Stimulated activated naive B cell treated with anti-CD40 and anti-IgM and Interleukin-4, amounts not matched to agents 10 μg/mL and 1 μg/mL and 100 μg/mL, for 72 hours (primary cell): ENCODE data around the gene METTL4.
A peak's percentile ranks its signal among the peaks of the same experiment; 100 is the strongest.

Experiments used
- ATAC-seq, 2 donors: fragments of 150-1000 bp; cut with Tn5 transposase; replicated peaks; 2 replicates each; pipeline ENCODE4 v1.10.0; 2021; ENCODE audit warnings: moderate library complexity in 1 of 2
- DNase-seq: peaks from one replicate; pipeline ENCODE4 v3.0.0; 2021
- H3K27ac Mint-ChIP-seq: one replicate; pipeline ENCODE4 v1.8.0; 2022; ENCODE audit warnings: mild to moderate bottlenecking, mixed read lengths
- H3K27me3 Mint-ChIP-seq, 2 donors: one replicate each; pipeline ENCODE4 v1.8.0; 2022; ENCODE audit warnings: mixed read lengths in 2 of 2
- H3K36me3 Mint-ChIP-seq, 2 donors: one replicate each; pipeline ENCODE4 v1.8.0; 2022; ENCODE audit warnings: mixed read lengths in 2 of 2, mild to moderate bottlenecking in 1 of 2
- H3K4me1 Mint-ChIP-seq, 2 donors: one replicate each; pipeline ENCODE4 v1.8.0; 2022; ENCODE audit warnings: mixed read lengths in 2 of 2, mild to moderate bottlenecking in 1 of 2
- H3K4me3 Mint-ChIP-seq, 2 donors: one replicate each; pipeline ENCODE4 v1.8.0; 2022; ENCODE audit warnings: mild to moderate bottlenecking in 2 of 2, mixed read lengths in 2 of 2, moderate library complexity in 1 of 2
- H3K9me3 Mint-ChIP-seq, 2 donors: one replicate each; pipeline ENCODE4 v1.8.0; 2022; ENCODE audit warnings: mixed read lengths in 2 of 2, mild to moderate bottlenecking in 1 of 2

The METTL4 gene, protein sequence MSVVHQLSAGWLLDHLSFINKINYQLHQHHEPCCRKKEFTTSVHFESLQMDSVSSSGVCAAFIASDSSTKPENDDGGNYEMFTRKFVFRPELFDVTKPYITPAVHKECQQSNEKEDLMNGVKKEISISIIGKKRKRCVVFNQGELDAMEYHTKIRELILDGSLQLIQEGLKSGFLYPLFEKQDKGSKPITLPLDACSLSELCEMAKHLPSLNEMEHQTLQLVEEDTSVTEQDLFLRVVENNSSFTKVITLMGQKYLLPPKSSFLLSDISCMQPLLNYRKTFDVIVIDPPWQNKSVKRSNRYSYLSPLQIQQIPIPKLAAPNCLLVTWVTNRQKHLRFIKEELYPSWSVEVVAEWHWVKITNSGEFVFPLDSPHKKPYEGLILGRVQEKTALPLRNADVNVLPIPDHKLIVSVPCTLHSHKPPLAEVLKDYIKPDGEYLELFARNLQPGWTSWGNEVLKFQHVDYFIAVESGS

DNA sequence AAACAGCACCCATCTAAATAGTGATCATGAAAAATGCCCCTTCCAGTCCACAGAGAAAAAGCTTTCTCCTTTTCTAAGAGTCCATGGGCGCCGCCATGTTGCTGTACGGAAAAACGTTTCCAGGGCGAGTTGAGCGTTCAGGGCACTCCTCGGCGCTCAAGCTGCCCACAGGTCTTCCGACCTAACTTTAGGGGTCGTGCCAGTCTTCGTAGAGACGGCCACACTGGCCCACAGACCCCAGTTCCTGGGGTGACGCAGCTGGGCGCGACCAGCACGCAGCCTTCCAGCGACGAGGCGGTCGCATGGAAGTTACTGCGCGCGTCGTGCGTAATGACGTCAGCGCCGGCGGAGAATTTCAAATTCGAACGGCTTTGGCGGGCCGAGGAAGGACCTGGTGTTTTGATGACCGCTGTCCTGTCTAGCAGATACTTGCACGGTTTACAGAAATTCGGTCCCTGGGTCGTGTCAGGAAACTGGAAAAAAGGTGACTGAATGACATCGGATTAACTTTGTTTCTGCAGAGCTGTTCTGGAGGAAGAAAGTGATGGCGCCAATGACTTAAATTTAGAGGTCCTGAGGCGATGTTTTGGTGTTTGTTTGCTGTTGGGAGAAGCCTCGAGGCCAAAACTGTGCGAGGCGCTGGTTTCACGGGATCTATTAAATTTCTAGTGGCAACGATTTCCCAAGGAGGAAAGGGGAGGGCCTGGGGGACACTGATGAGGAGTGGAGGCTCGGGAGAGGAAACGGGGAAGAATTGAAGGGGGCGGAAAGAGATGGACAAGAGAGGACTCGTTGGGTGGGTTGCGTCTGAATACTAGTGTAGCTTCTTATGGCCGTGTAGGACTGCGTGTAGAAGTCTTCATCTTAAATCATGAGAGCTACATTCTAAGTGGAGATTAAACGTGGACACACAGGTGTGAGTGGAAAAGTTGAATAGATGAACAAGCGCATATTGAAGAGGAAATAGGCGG, at the start of gene METTL4, which contains the start of gene NDC80:
METTL4 (minus strand) TSS at position 306 of the 971 bp plus-strand sequence. CDS start 4,289 bp downstream, outside the sequence.
NDC80 (plus strand) TSS at position 358 of the 971 bp plus-strand sequence. CDS start 1,429 bp downstream, outside the sequence.
- H3K4me1 Mint-ChIP-seq = peaks cover 18 to 39% of the 10 kb centered on the region in 2 donors

DNA sequence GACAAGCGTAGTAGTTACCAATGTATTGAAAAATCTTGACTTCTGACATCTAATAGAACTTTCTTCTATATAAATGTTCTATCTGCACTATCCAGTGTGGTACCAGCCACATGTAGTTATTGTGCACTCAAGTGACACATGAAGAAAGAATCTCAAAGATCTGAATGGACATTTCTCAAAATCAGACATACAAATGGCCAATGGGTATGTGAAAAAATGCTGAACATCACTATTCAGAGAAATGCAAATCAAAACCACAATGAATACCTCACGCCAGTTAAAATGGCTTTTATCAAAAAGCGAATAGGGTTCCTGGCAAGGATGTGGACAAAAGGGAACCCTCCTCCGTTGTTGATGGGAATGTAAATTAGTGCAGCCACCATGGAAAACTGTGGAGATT, 46.7 kb upstream of the METTL4 start:
- no peak overlapping the region for H3K27ac Mint-ChIP-seq
- H3K9me3 Mint-ChIP-seq = peaks cover 0 to 2% of the 10 kb centered on the region in 2 donors
- peaks cover 3 to 8% of the 10 kb centered on the region in 2 donors for H3K36me3 Mint-ChIP-seq
- ATAC-seq (no peak), DNase-seq (no peak)
- no peak overlapping the region for H3K4me3 Mint-ChIP-seq
- no peaks in the 10 kb centered on the region for H3K4me1 Mint-ChIP-seq
- H3K27me3 Mint-ChIP-seq = no peaks in the 10 kb centered on the region

More for the DNA sequence above, at the start of gene METTL4, which contains the start of gene NDC80:
- Mint-ChIP-seq H3K9me3 (no peaks in the 10 kb centered on the region), H3K27ac (peak within 1 kb of the TSS; percentile 99), H3K4me3 (peak within 1 kb of the TSS; percentile 99), H3K27me3 (no peaks in the 10 kb centered on the region), H3K36me3 (peaks cover 5 to 7% of the 10 kb centered on the region in 2 donors)
- DNase-seq (peak; percentile 86), ATAC-seq (peak; percentile 92 to 94)

DNA sequence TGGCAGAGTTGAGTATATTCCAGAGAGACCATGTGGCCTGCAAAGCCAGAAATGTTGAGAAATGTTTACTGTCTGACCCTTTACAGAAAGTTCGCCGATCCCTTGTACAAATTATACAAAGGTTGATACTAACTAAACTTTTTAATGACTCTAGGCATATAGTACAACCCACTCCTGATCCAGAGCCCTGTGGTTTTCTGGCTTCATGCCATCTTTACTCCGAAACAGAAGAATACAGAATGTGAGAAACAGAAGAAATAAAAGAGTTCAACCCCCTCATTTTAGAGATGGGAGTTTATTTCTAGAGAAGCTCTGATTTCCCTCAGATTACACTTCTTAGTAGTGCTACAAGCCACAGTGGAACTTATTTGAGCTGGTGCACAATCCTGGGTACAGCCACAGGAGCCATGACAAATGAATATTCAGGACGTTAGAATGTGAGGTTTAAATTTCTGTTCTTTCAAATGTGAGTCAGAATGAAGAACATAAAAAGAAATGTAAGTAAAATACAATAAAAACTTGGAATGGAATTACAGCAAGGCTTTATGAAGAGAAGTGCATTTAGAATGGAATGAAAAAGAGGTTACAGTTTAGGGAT, 46.2 kb upstream of the METTL4 start:
- Mint-ChIP-seq H3K27me3 (no peaks in the 10 kb centered on the region), H3K4me3 (no peak overlapping the region), H3K4me1 (no peaks in the 10 kb centered on the region), H3K9me3 (peaks cover 0 to 2% of the 10 kb centered on the region in 2 donors), H3K27ac (no peak overlapping the region), H3K36me3 (peaks cover 3 to 8% of the 10 kb centered on the region in 2 donors)
- DNase-seq (no peak), ATAC-seq (no peak)

DNA sequence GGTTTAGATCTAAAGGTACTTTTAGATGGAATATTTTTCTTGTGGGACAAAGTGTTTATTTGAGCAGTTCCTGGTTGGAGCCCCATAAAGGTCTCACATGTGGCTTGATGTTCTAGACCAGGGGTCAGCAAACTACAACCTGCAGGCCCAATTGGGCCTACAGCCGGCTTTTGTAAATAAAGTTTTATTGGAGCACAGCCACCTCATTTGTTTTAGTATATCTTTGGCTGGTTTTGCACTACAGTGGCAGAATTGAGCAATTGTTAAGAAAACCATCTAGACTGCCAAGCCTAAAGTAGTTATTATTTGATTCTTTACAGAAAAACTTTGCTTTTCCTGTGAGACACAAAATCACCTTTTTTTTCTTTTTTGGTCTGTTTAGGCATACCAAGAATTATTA, 41.7 kb upstream of the METTL4 start:
- Mint-ChIP-seq H3K36me3 (peaks cover 3 to 10% of the 10 kb centered on the region in 2 donors), H3K27ac (no peak overlapping the region), H3K4me3 (no peak overlapping the region), H3K9me3 (peaks cover 0 to 2% of the 10 kb centered on the region in 2 donors), H3K27me3 (no peaks in the 10 kb centered on the region), H3K4me1 (no peaks in the 10 kb centered on the region)
- ATAC-seq (no peak), DNase-seq (no peak)

DNA sequence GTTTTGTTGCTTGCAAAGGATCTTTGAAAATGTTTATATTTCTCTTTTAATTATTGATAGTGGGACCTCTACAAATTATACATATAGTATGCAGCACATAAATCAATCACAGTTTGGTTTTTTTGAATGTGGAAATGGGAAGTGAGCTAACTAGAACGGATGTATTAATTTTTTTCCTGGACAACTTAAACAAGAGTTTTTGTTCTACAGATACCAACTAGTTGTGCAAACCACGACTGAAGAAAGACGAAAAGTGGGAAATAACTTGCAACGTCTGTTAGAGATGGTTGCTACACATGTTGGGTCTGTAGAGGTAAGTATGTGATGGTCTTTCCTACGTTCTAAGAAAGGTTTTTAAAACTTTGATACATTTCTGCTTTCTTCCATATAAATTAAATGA, 39.2 kb upstream of the METTL4 start:
- H3K9me3 Mint-ChIP-seq = peaks cover 0 to 2% of the 10 kb centered on the region in 2 donors
- no peaks in the 10 kb centered on the region for H3K27me3 Mint-ChIP-seq
- H3K27ac Mint-ChIP-seq = no peak overlapping the region
- no peak for ATAC-seq
- no peak overlapping the region for H3K4me3 Mint-ChIP-seq
- DNase-seq = no peak
- H3K36me3 Mint-ChIP-seq = peaks cover 3 to 10% of the 10 kb centered on the region in 2 donors
- peaks cover 0 to 1% of the 10 kb centered on the region in 2 donors for H3K4me1 Mint-ChIP-seq

DNA sequence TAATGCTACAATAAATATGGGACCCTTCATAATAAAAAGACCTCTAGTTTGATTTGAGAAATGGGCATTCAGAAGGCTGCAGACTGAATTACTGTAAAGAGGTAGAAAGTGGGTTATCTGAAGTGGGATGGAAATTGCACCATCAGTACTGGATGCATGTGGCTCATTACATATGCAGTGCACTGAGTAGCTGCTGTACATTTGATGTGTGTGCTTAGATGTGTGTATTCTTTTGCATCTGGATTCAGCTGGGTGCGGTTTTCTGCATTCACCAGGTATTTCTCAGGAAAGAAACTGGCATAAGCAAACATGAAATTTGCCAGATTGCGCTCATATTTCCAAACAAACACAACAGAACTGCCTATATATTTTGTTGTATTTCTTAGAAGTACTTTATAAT, 38.3 kb upstream of the METTL4 start:
- Mint-ChIP-seq H3K4me1 (peaks cover 0 to 5% of the 10 kb centered on the region in 2 donors), H3K36me3 (peaks cover 0 to 8% of the 10 kb centered on the region in 2 donors), H3K27ac (no peak overlapping the region), H3K27me3 (no peaks in the 10 kb centered on the region), H3K9me3 (peaks cover 0 to 4% of the 10 kb centered on the region in 2 donors), H3K4me3 (no peak overlapping the region)
- ATAC-seq = no peak
- no peak for DNase-seq

DNA sequence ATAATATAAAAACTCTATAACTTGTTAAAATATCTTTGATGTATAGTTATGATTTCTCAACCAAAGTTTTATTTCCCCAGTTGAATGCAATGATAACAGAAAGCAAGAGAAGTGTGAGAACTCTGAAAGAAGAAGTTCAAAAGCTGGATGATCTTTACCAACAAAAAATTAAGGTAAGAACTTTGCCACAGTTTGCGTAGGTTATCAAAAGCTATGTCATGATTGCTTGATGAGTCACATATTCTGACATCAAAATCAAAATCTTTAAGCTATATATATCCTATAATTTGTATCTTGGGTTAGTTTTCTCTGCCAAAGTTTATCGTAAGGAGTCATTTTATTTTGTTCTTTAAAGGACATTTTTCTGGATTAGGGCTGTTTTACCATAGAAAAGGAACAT, 35.0 kb upstream of the METTL4 start:
- no peaks in the 10 kb centered on the region for H3K27me3 Mint-ChIP-seq
- H3K36me3 Mint-ChIP-seq = peaks cover 0 to 4% of the 10 kb centered on the region in 2 donors
- H3K4me3 Mint-ChIP-seq = no peak overlapping the region
- peaks cover 0 to 7% of the 10 kb centered on the region in 2 donors for H3K4me1 Mint-ChIP-seq
- peak overlapping the region; percentile 67 for H3K27ac Mint-ChIP-seq
- DNase-seq (no peak), ATAC-seq (no peak)
- H3K9me3 Mint-ChIP-seq = peaks cover 0 to 4% of the 10 kb centered on the region in 2 donors

DNA sequence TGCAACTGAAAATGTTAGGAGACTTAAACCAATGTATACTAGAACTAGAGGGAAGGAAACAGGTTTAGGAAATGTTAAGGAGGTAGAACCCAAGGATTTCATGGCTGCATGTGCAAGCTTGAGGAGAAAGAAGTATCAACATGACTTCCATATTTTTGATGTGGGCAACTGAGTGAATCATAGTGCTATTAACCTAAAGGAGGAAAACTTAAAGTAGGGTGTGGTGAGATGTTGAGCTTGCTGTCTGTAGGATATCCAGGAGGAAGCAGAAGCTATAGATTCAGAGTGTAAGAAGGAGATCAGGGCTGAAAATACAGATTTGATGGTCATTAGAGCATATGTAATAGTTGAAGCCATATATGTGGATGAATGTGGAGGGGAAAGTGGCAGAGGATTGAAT, 31.5 kb upstream of the METTL4 start:
- Mint-ChIP-seq H3K27me3 (no peaks in the 10 kb centered on the region), H3K9me3 (peaks cover 0 to 4% of the 10 kb centered on the region in 2 donors), H3K4me3 (no peak overlapping the region), H3K4me1 (peaks cover 0 to 7% of the 10 kb centered on the region in 2 donors), H3K36me3 (peaks cover 0 to 4% of the 10 kb centered on the region in 2 donors), H3K27ac (no peak overlapping the region)
- DNase-seq (no peak), ATAC-seq (no peak)

DNA sequence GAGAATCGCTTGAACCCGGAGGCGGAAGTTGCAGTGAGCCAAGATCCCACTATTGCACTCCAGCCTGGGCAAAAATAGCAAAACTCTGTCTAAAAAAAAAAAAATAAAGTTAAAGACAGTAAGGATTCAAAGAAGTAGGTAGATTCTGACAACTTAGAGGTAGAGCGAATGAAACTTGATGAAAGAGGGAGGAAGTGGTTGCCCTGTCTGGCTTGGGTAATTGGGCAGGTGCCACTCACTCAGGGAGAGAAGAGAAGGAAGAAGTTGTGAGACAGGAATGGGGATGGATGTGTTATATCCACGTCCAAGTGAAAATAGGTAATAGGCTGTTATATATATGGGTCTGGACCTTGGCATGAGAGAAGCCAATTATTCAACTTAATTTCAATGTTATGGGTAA, 26.3 kb upstream of the METTL4 start:
- DNase-seq (no peak), ATAC-seq (no peak)
- Mint-ChIP-seq H3K9me3 (peaks cover 0 to 3% of the 10 kb centered on the region in 2 donors), H3K36me3 (peaks cover 3 to 7% of the 10 kb centered on the region in 2 donors), H3K4me3 (no peak overlapping the region), H3K27ac (no peak overlapping the region), H3K4me1 (peaks cover 0 to 4% of the 10 kb centered on the region in 2 donors), H3K27me3 (no peaks in the 10 kb centered on the region)

DNA sequence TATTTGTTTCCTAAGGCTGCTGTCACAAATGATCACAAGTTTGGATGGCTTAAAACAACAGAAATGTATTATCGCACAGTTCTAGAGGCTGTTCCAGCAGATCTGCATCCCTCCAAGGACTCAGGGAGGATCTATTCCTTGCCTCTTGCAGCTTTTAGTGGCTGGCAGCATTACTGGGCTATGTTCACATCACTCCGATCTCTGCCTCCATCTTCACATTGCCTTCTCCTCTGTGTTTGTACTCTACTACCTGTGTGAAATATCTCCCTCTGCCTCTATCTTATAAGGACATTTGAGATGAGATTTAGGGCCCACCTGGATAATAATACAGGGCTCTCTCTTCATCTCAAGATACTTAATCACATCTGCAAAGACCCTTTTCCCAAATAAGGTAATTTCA, 19.0 kb upstream of the METTL4 start:
- Mint-ChIP-seq H3K4me3 (no peak overlapping the region), H3K9me3 (no peaks in the 10 kb centered on the region), H3K27ac (peak overlapping the region; percentile 62), H3K4me1 (peaks cover 15 to 17% of the 10 kb centered on the region in 2 donors), H3K27me3 (no peaks in the 10 kb centered on the region), H3K36me3 (peaks cover 5 to 8% of the 10 kb centered on the region in 2 donors)
- DNase-seq (no peak), ATAC-seq (no peak)

DNA sequence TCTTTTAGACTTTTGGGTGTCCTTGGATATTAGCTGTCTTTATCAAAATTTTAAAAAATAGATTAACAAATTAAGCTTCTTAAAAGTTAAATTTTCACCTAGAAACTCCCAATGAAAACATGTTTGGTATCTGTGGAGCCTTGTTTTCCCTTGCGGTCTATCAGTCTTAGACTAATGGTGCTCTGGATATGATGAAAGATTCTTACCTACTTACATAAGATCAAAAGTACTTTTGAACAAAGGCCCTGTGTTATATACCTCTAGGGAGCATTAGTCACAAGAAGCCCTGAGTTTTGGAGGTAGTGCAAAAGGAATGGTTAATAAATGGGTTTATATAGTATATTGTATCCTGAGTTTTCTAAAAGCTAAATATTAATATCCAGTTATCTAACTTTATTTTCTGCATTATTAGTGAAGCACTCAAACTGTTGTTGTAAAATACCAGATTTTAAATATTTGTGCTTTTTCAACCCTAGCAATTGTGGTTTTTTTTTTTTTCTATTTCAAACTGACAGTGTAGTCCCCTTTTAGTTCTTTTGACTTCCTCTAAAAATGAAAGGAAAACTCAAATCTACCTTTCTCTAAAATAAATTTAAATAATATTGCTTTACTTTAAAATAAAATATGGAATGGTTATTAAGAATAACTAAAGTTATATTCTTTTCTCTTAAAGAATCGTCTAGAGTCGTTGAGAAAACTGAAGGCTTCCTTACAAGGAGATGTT, 18.2 kb upstream of the METTL4 start:
- Mint-ChIP-seq H3K4me1 (peaks cover 15 to 17% of the 10 kb centered on the region in 2 donors), H3K9me3 (no peaks in the 10 kb centered on the region), H3K36me3 (peaks cover 5 to 8% of the 10 kb centered on the region in 2 donors), H3K27ac (peak overlapping the region; percentile 62), H3K27me3 (no peaks in the 10 kb centered on the region), H3K4me3 (no peak overlapping the region)
- peak in 1 of 2 donors; percentile 34 for ATAC-seq
- no peak for DNase-seq

DNA sequence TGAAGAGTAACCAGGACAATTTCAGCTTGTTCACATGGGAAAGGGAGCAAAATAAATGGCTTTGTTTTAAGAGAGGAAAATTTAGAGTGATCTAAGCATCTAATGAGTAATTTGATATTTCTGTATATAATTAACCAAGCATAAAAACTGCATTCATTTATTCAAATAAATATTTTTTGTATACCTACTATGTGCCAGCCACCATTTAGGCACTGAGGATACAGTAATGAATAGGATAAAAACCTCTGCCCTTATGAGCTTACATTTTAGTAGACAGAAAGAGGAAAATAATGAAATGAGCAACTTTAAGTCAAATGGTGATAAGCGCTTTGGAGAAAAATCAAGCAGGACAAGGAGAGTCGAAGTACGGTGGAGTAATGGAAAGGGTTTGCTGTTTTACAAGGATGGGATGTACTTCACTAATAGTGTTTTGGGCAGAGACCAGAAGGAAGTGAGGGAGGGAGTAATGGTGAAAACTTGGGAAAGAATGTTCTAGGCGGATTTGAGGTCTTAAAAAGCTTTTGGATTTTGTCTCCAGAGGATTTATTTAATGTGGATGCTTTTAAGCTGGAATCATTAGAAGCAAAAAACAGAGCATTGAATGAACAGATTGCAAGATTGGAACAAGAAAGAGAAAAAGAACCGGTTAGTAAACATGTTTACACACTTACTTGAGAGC, 17.5 kb upstream of the METTL4 start:
- Mint-ChIP-seq H3K9me3 (no peaks in the 10 kb centered on the region), H3K4me3 (no peak overlapping the region), H3K27me3 (no peaks in the 10 kb centered on the region), H3K27ac (no peak overlapping the region), H3K36me3 (peaks cover 5 to 8% of the 10 kb centered on the region in 2 donors), H3K4me1 (peaks cover 15 to 17% of the 10 kb centered on the region in 2 donors)
- ATAC-seq = no peak
- no peak for DNase-seq

DNA sequence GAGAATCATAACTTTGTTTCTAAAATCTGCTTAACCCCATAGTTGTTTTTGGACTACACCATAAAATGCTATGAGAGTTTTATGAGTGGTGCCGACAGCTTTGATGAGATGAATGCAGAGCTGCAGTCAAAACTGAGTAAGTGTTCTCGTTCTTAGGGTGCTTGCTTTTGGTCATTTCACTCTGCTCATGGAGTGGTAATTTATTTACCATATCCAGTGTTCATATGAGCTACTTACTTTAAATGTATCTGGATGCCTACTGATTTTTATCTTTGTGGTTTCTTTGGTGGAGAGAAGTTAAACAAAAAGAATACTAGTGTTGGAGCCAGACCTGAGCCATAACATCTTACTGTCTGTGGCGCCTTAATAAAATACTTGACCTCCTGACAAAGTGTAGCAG, 16.5 kb upstream of the METTL4 start:
- H3K9me3 Mint-ChIP-seq = no peaks in the 10 kb centered on the region
- H3K4me3 Mint-ChIP-seq = no peak overlapping the region
- no peak for ATAC-seq
- no peak for DNase-seq
- peaks cover 15 to 17% of the 10 kb centered on the region in 2 donors for H3K4me1 Mint-ChIP-seq
- H3K27me3 Mint-ChIP-seq = no peaks in the 10 kb centered on the region
- peaks cover 5 to 6% of the 10 kb centered on the region in 2 donors for H3K36me3 Mint-ChIP-seq
- H3K27ac Mint-ChIP-seq = no peak overlapping the region
